GM18909 (cell line): ENCODE data around the gene POM121C.
"Not testable (repeated sequence)": the region's sequence is repeated elsewhere in the genome, so short reads cannot be mapped to it uniquely, and the experiment has no call there.

Experiments
- ATAC-seq: cut with Tn5 transposase; IDR thresholded peaks from one replicate; pipeline ENCODE4 v1.9.1; 2021; ENCODE audit warnings: mild to moderate bottlenecking; ENCODE audit not compliant: unreplicated experiment, poor library complexity

The POM121C gene

GRCh38 chr7:75485979-75486643 lies at the start of gene POM121C:
Gene POM121C, minus strand, starts transcription at chr7:75486299. Its CDS starts 44,803 bp downstream, at chr7:75441496.
- peak; percentile 100 for ATAC-seq

GRCh38 chr7:75534727-75535307 lies 48.7 kb upstream of the POM121C start:
- ATAC-seq = peak; percentile 46

- no peak for ATAC-seq
These were observed 47.8 kb upstream of the POM121C start for GRCh38 chr7:75533926-75534325.

- ATAC-seq = no peak
These were observed 46.5 kb upstream of the POM121C start for GRCh38 chr7:75532639-75533038.

GRCh38 chr7:75531359-75531821 lies 45.3 kb upstream of the POM121C start:
- ATAC-seq = no peak

GRCh38 chr7:75527224-75527722 lies 41.2 kb upstream of the POM121C start:
- not testable (repeated sequence) for ATAC-seq

- ATAC-seq = not testable (repeated sequence)
These were observed 35.6 kb upstream of the POM121C start for GRCh38 chr7:75521727-75522126.

- not testable (repeated sequence) for ATAC-seq
These were observed 32.7 kb upstream of the POM121C start for GRCh38 chr7:75518842-75519241.

GRCh38 chr7:75509033-75509432 lies 22.9 kb upstream of the POM121C start:
- ATAC-seq = peak; percentile 59

- ATAC-seq = not testable (repeated sequence)
These were observed 5.9 kb upstream of the POM121C start, which contains the start of gene SPDYE5 for GRCh38 chr7:75492020-75492419. Gene SPDYE5, plus strand, starts transcription at chr7:75492320. Its CDS starts 1,728 bp downstream, at chr7:75494048.

GRCh38 chr7:75485355-75485978 lies 632 bp downstream of the POM121C start:
- ATAC-seq = peak; percentile 20

- ATAC-seq = not testable (repeated sequence)
These were observed 5.8 kb downstream of the POM121C start for GRCh38 chr7:75480313-75480712.

- not testable (repeated sequence) for ATAC-seq
These were observed 8.6 kb downstream of the POM121C start for GRCh38 chr7:75477457-75477856.

- ATAC-seq = not testable (repeated sequence)
These were observed 15.9 kb downstream of the POM121C start for GRCh38 chr7:75470166-75470565.

GRCh38 chr7:75460541-75460940 lies 25.6 kb downstream of the POM121C start:
- ATAC-seq = not testable (repeated sequence)

- ATAC-seq = not testable (repeated sequence)
These were observed 28.1 kb downstream of the POM121C start for GRCh38 chr7:75458034-75458433.

- not testable (repeated sequence) for ATAC-seq
These were observed 29.7 kb downstream of the POM121C start for GRCh38 chr7:75456403-75456802.

GRCh38 chr7:75452494-75452955 lies 33.6 kb downstream of the POM121C start:
- peak; percentile 90 for ATAC-seq

- ATAC-seq = not testable (repeated sequence)
These were observed 36.2 kb downstream of the POM121C start for GRCh38 chr7:75449946-75450345.

GRCh38 chr7:75442465-75443111 lies 43.5 kb downstream of the POM121C start:
- peak; percentile 90 for ATAC-seq
